Ascending aorta (tissue), 2 donors: ENCODE data around the gene TRIO. TPM values are rescaled to one million over a fixed set of nuclear protein-coding genes. Genes with fewer than 3 reads are reported as not detected.

Experiments
- DNase-seq, 2 donors: peaks; one replicate each; pipeline ENCODE4 v3.0.0-alpha.2; 2019; ENCODE audit warnings: low spot score in 2 of 2
- H3K27ac ChIP-seq, 2 donors: fragments of 200-600 bp; sonication (generic); one replicate each; pipeline ENCODE4 v1.5.1; 2016 to 2017; ENCODE audit warnings: mild to moderate bottlenecking in 1 of 2
- H3K27me3 ChIP-seq: fragments of 200-600 bp; sonication (generic); one replicate; pipeline ENCODE4 v1.5.1; 2017
- H3K36me3 ChIP-seq, 2 donors: fragments of 200-600 bp; sonication (generic); one replicate each; pipeline ENCODE4 v1.5.1; 2016
- H3K4me1 ChIP-seq, 2 donors: fragments of 200-600 bp; sonication (generic); one replicate each; pipeline ENCODE4 v1.5.1; 2016 to 2017; ENCODE audit warnings: mild to moderate bottlenecking in 1 of 2
- H3K4me3 ChIP-seq, 2 donors: fragments of 200-600 bp; sonication (generic); one replicate each; pipeline ENCODE4 v1.5.1; 2016 to 2017; ENCODE audit warnings: mild to moderate bottlenecking in 1 of 2
- H3K9me3 ChIP-seq, 2 donors: fragments of 200-600 bp; sonication (generic); one replicate each; pipeline ENCODE4 v1.5.1; 2016
- CTCF ChIP-seq, 3 experiments: fragments of 200-600 bp in 2 of 3; fragments of 450-650 bp in 1 of 3; sonication (generic) in 2 of 3; IDR thresholded peaks; one replicate each; pipeline ENCODE4 v1.5.1; 2016 to 2019; ENCODE audit warnings: antibody characterized with exemption in 3 of 3, mild to moderate bottlenecking in 1 of 3, moderate library complexity in 1 of 3
- intact Hi-C: fragments of 100-400 bp; cut with DNase I; formaldehyde crosslinking; loops from one replicate; pipeline ENCODE4 v1.15.1; 2023
- total RNA-seq: library from RNA; depleted of rRNA; stranded (reverse); fragments of >200 nt; gene quantifications from one replicate; pipeline ENCODE4 v1.1.0, GENCODE V29; 2016

Gene TRIO
- total RNA-seq, 1 donor from 2014 or later, result 262 TPM

- no peak for TF ChIP-seq CTCF (IDR thresholded peaks at IDR 0.05)
- H3K27ac ChIP-seq, result no peak overlapping the region
- peaks cover 0 to 17% of the 10 kb centered on the region in 2 donors for H3K4me1 ChIP-seq
Observed at GRCh38 chr5:14237317-14238086, 94.4 kb downstream of the TRIO start.

GRCh38 chr5:14238272-14238671 lies 95.1 kb downstream of the TRIO start:
- H3K4me1 ChIP-seq, result peaks cover 0 to 20% of the 10 kb centered on the region in 2 donors
- no peak overlapping the region for H3K27ac ChIP-seq
- H3K4me3 ChIP-seq, result no peak overlapping the region
- H3K27me3 ChIP-seq, result no peaks in the 10 kb centered on the region
- no peak for DNase-seq
- no peaks in the 10 kb centered on the region for H3K9me3 ChIP-seq
- intact Hi-C loops, result no loop called here
- no peaks in the 10 kb centered on the region for H3K36me3 ChIP-seq
- no peak for TF ChIP-seq CTCF (IDR thresholded peaks at IDR 0.05)

More at GRCh38 chr5:14237317-14238086, 94.4 kb downstream of the TRIO start:
- Histone ChIP-seq H3K27me3 (no peaks in the 10 kb centered on the region), H3K4me3 (no peak overlapping the region), H3K9me3 (no peaks in the 10 kb centered on the region), H3K36me3 (no peaks in the 10 kb centered on the region)
- intact Hi-C loops, result no loop called here
- no peak for DNase-seq

GRCh38 chr5:14239404-14239803 lies 96.3 kb downstream of the TRIO start:
- Histone ChIP-seq H3K9me3 (no peaks in the 10 kb centered on the region), H3K4me1 (peaks cover 0 to 20% of the 10 kb centered on the region in 2 donors), H3K27me3 (no peaks in the 10 kb centered on the region), H3K27ac (no peak overlapping the region), H3K36me3 (no peaks in the 10 kb centered on the region), H3K4me3 (no peak overlapping the region)
- intact Hi-C loops, result no loop called here
- DNase-seq, result no peak
- no peak for TF ChIP-seq CTCF (IDR thresholded peaks at IDR 0.05)

- Histone ChIP-seq H3K9me3 (no peaks in the 10 kb centered on the region), H3K27me3 (no peaks in the 10 kb centered on the region), H3K27ac (no peak overlapping the region), H3K4me3 (no peak overlapping the region), H3K36me3 (no peaks in the 10 kb centered on the region), H3K4me1 (peaks cover 0 to 22% of the 10 kb centered on the region in 2 donors)
- TF ChIP-seq CTCF (IDR thresholded peaks at IDR 0.05), result no peak
- no peak for DNase-seq
- intact Hi-C loops, result no loop called here
Observed at GRCh38 chr5:14239951-14240350, 96.8 kb downstream of the TRIO start.

GRCh38 chr5:14240359-14240758 lies 97.2 kb downstream of the TRIO start:
- H3K27ac ChIP-seq, result no peak overlapping the region
- H3K9me3 ChIP-seq, result no peaks in the 10 kb centered on the region
- H3K4me1 ChIP-seq, result peaks cover 0 to 22% of the 10 kb centered on the region in 2 donors
- no peak for DNase-seq
- H3K36me3 ChIP-seq, result no peaks in the 10 kb centered on the region
- H3K4me3 ChIP-seq, result no peak overlapping the region
- no peaks in the 10 kb centered on the region for H3K27me3 ChIP-seq
- intact Hi-C loops, result no loop called here
- TF ChIP-seq CTCF (IDR thresholded peaks at IDR 0.05), result no peak
